ENCODE data around the gene TLL2.
"Not testable (repeated sequence)": the region's sequence is repeated elsewhere in the genome, so short reads cannot be mapped to it uniquely, and the experiment has no call there.

The TLL2 gene

GRCh38 chr10:96513698-96514561 lies at the start of gene TLL2:
TLL2 (minus strand) TSS chr10:96513926; CDS start chr10:96513685, 241 bp downstream.
- peak in 1 of 2 donors; percentile 16 for DNase-seq (ENCODE audit: low read depth in 2 of 2)

- DNase-seq (ENCODE audit: low read depth in 2 of 2): no peak
These were observed 47.5 kb upstream of the TLL2 start for GRCh38 chr10:96560966-96561887.

DNA sequence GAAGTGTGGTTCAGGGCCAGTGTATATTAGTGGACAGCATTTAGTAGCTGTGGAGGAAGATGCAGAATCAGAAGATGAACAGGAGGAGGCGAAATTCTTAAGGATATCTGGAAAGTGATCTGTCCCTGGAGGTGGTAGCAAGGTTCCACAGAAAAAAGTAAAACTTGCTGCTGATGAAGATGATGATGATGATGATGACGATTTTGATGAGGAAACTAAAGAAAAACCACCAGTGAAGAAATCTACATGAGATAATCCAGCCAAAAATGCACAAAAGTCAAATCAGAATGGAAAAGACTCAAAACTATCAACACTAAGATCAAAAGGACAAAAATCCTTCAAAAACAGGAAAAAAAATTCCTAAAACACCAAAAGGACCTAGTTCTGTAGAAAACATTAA lies 46.8 kb upstream of the TLL2 start:
- no peak for DNase-seq (ENCODE audit: low read depth in 2 of 2)

DNA sequence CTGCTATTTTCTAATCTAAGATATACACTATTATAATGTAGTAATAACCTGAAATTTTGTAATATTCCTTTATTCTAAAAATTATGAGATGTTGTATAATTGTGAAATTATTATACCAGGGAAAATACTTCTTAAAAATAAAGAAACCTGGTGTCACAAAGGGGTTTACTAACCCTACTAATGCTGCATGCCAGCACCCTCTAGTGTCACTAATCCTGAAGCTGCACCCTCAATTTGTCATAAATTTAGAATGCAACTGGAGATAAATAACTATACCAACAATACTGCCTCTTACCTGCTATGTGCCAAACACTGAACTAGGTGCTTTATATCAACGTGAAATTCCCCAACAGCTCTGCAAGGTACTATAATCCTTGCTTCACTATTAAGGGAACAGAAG lies 42.3 kb upstream of the TLL2 start:
- DNase-seq (ENCODE audit: low read depth in 2 of 2): no peak

GRCh38 chr10:96555330-96555729 lies 41.6 kb upstream of the TLL2 start:
- no peak for DNase-seq (ENCODE audit: low read depth in 2 of 2)

GRCh38 chr10:96548589-96548988 lies 34.9 kb upstream of the TLL2 start:
- no peak for DNase-seq (ENCODE audit: low read depth in 2 of 2)

- not testable (repeated sequence) for DNase-seq (ENCODE audit: low read depth in 2 of 2)
These were observed 31.8 kb upstream of the TLL2 start for GRCh38 chr10:96545558-96545957.

GRCh38 chr10:96541921-96542320 lies 28.2 kb upstream of the TLL2 start:
- DNase-seq (ENCODE audit: low read depth in 2 of 2): no peak

DNA sequence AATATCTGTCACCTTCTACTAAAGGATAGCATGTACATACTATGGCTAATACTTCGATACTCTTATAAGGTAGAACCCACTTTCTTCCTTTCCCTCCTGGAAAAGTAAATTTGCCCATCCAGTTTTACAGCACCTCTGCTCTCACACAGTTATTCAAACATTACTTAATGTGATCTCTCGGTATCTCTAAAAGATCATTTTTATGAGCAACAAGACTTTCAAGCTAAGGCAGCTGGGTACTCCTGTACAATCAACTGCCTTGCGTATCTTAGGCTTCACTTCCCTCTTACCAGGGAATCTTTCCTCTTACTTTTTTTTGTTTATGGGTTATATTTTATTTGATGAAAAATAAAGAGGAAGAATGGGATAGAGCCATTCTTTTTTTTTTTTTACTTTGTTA lies 26.5 kb upstream of the TLL2 start:
- DNase-seq (ENCODE audit: low read depth in 2 of 2): no peak

DNA sequence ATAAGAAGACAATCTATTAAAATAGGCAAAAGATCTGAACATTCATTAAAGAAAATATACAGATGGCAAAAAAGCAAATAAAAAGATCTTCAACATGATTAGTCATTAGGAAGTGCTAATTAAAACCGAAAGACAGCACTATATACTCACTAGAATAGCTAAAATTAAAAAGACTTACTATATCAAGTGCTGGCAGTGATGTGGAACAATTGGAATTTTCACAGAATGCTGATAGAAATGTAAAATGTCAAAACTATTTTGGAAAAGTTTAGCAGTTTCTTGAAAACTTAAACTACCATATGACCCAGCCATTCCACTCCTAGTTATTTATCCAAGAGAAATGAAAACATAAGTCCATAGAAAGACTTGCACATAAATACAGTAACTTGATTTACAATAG lies 25.0 kb upstream of the TLL2 start:
- DNase-seq (ENCODE audit: low read depth in 2 of 2): no peak

- no peak for DNase-seq (ENCODE audit: low read depth in 2 of 2)
These were observed 22.4 kb upstream of the TLL2 start for GRCh38 chr10:96536129-96536528.

DNA sequence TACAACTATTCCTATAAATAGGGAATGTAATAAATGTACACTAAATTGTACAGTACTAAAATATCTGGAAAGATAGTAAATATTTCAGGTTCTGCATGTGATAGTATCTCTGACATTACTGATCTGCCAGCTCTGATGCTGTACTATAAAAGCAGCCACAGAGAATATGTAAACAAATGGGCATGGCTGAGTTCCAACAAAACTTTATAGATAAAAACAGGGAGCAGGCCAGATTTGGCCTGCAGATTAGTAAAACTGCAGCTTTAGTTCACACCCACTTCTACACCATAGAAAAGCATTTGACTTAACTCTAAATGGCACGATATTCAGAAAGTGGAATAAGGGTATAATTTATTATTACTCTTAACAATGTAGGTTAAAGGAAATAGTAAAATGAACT lies 18.8 kb upstream of the TLL2 start:
- no peak for DNase-seq (ENCODE audit: low read depth in 2 of 2)

- DNase-seq (ENCODE audit: low read depth in 2 of 2): no peak
These were observed 16.0 kb upstream of the TLL2 start for GRCh38 chr10:96529634-96530279.

GRCh38 chr10:96524741-96525140 lies 11.0 kb upstream of the TLL2 start:
- DNase-seq (ENCODE audit: low read depth in 2 of 2): no peak

DNA sequence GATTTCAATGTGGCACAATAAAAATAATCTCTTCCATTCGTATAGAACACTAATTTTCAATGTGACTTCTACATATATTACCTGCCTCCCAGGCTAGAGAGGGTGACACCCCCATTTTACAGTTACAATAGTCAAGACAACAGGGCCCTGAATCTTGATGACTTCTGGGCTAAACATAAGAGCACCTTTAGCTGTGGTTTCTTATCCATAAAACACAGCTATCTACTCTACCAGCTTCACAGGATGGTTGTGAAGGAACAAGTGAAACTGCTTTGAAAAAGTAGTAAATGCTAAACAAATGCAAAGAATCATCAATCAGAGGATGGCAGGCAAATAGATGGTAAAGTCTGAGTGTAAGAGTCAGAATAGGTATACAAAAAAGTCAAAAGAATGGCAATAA lies 3.6 kb upstream of the TLL2 start:
- no peak for DNase-seq (ENCODE audit: low read depth in 2 of 2)

- no peak for DNase-seq (ENCODE audit: low read depth in 2 of 2)
These were observed 2.6 kb upstream of the TLL2 start for GRCh38 chr10:96516337-96516736.

- no peak for DNase-seq (ENCODE audit: low read depth in 2 of 2)
These were observed 425 bp downstream of the TLL2 start for GRCh38 chr10:96513305-96513697.

DNA sequence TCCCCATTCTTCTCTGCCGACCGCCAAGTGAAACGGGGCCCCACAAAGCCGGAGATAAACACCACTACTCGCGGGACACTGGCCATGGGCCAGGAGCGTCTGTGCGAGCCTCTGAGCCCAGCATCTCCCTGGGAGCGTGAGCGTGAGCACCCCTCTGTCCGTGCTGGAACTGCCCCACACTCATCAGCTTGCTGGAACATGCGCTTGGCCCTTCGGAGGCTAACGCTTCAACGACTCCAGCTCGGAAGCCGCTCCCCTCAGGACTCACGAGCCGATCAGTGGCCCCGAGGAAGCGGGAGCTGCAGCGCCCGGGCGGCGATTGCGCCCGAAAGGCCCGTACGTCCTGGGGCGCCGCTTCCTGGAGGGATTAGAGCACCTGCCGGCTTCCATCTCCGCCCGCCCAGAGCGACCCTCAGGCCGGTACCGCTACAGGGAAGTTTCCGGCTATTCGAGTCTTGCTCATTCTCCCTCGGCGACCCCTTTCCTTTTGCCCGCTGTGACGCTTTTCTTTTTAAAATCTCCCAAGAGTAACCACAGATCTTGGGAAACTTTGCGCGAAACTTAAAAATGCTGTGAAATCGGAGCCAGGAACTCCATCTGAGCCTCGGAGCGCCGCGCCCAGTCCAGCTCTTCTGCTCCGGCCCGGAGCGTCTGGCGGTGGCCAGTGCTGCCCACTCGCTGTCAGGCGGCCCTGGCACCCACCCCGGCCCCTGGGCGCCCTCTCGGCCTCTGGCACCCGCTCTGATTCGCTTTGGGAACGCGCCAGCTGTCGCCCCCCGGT lies 1.0 kb downstream of the TLL2 start:
- no peak for DNase-seq (ENCODE audit: low read depth in 2 of 2)

- no peak for DNase-seq (ENCODE audit: low read depth in 2 of 2)
These were observed 2.4 kb downstream of the TLL2 start for GRCh38 chr10:96511044-96511945.

- no peak for DNase-seq (ENCODE audit: low read depth in 2 of 2)
These were observed 4.6 kb downstream of the TLL2 start for GRCh38 chr10:96509017-96509641.
